ENCODE data around the gene WDR77.

The WDR77 gene

GRCh38 chr1:111448918-111449702 is at the start of gene WDR77, which contains the start of gene ATP5PB:
TSS of gene WDR77 (minus strand) at chr1:111449256. CDS start at chr1:111449169, 87 bp downstream.
TSS of gene ATP5PB (plus strand) at chr1:111449464. CDS start at chr1:111449542, 78 bp downstream.
- DNase-seq (ENCODE audit: low read depth), result peak; percentile 99

- DNase-seq (ENCODE audit: low read depth), result no peak
Measured at GRCh38 chr1:111497592-111497991, 48.5 kb upstream of the WDR77 start.

DNA sequence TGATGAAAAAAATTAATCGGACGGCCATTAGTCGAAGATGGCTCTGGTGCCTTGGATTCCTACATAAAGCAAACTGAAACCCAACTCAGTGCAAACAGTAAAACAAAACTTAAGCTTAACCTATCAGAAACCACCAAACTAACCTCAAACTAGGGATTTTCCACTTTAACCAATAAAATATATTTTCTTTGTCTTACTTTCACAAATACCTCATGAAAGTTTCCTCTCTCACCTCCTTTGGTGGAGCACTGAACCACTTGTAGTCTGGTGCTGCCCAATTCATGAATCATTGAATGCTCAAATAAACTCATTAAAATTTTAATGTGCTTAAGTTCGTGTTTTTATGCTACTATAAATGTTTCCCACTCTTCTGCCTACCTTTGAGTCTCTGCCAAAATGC is 47.3 kb upstream of the WDR77 start:
- no peak for DNase-seq (ENCODE audit: low read depth)

DNA sequence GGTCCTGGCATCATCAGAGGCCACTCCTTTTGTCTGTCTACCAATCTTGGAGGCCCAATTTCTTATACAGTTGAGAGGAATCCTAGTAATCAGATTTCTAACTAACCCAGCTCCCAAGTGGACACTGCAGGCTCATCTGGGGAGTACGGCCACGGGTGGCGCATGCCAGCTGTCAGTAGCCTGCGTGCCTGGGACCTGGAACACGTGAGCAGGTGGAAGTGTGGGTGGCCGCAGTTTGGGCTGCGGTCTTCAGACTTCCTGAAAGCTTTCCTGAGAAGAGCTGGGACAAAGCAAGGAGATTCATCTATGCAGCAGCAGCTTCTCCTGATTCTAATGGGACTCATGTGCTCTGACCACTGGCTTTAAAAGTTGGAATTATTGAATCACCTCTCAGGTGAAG is 42.0 kb upstream of the WDR77 start:
- no peak for DNase-seq (ENCODE audit: low read depth)

GRCh38 chr1:111490220-111490619 is 41.2 kb upstream of the WDR77 start:
- DNase-seq (ENCODE audit: low read depth), result peak; percentile 22

- DNase-seq (ENCODE audit: low read depth), result peak; percentile 78
Measured at GRCh38 chr1:111489604-111490003, 40.5 kb upstream of the WDR77 start.

DNA sequence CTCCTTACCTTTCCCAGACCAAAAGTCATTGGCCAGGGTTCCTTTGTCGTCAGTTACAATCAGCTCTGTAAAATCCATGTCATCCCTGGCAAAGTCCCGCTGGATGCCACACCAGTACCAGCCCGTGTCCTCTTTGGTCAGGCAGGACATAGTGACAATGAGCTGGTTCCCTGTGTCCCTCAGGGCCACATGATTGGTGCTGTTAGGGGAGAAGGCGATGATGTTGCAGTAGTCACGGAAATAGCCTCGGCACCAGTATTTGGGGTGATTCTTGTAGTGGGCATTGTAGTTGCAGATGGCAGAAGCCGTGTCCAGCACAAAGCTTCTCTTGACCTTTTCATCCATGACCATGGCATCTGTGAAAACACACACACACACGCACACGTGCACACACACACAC is 39.6 kb upstream of the WDR77 start:
- DNase-seq (ENCODE audit: low read depth), result no peak

- DNase-seq (ENCODE audit: low read depth), result no peak
Measured at GRCh38 chr1:111487133-111487532, 38.1 kb upstream of the WDR77 start.

- no peak for DNase-seq (ENCODE audit: low read depth)
Measured at GRCh38 chr1:111486431-111486830, 37.4 kb upstream of the WDR77 start.

DNA sequence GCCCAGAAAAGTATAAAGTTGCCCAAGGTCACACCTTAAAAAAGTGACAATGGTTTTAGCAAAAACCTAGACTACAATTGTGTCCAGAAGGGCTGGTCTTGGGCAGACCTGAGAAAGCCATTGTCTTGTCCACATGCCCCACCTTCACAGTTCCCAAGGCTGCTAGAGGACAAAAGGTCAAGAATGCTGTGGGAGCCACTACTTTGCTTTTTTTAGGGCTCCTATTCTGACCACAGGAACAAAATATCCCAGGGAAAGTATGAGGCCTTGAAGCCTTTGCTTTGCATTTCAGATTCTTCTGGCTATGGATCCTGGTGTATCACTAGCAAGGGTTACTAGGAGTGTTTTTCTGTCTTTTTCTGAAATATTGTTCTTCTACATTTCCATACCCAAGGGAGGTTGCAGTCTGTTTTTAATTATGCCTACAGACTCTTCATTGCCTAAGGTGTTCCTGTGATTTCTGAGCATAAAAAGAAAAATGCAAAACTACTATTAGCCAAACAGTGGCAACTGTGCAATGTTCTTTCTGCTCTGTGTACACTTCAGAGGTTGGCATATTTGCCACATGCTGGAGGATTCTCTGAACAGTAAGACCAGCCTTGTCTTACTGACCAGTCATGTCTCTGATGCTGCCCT is 35.5 kb upstream of the WDR77 start:
- no peak for DNase-seq (ENCODE audit: low read depth)

DNA sequence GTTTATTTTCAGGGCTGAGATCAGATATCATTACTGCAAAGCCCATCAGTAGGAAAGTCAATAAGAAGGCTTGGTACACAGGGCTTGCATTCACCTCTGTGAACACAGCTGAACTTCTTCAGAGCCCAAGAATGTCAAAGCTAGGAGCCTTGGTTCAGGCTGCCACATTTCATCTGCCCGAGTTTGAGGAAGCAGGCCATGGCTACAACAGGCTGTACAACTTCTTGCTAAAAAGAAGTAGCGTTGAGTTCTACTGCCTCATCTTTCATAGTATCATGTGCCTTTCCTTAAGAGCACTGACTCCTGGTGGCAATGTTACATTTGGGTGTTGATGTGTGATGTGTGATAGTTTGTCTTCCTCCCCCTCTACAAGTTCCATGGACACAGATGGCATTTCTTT is 34.8 kb upstream of the WDR77 start:
- no peak for DNase-seq (ENCODE audit: low read depth)

GRCh38 chr1:111483166-111483565 is 34.1 kb upstream of the WDR77 start:
- no peak for DNase-seq (ENCODE audit: low read depth)

DNA sequence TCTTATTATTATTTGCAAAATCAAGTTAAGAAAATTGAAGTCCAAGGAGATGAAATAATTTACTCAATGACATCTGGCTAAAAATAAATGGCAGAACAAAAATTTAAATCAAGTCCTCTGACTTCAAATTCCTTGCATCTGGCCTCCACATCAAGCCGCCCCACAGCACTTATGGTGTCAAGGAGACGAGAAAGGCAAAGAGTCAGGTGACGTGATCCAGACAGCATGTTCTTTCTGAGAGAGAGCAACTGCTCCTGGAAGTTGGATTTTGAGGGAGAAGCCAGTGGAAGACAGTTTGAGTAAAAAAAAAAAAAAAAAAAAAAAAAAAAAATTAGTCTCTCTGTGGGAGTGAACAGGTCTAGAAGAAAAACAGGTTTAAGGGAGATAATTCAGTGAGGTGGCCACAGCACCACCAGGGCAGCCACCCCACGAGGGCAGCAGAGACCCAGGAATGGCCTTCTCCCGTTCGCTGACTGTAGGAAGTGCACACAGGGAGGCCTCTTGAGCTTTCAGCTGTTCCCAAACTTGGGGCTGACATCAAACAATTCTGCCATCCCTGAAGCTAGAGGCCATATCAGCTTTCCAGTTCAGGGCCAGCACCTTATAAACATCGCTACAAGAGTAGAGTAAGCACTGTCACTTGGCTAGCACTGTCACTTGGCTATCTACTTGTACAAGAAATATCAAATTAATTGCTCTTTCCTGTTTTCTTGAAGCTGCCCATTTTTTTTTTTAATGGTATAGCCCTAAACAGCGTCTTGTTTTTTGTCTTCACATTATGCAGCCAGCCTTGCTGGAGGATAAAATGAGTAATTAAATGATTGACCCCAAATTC is 32.5 kb upstream of the WDR77 start:
- peak; percentile 71 for DNase-seq (ENCODE audit: low read depth)

DNA sequence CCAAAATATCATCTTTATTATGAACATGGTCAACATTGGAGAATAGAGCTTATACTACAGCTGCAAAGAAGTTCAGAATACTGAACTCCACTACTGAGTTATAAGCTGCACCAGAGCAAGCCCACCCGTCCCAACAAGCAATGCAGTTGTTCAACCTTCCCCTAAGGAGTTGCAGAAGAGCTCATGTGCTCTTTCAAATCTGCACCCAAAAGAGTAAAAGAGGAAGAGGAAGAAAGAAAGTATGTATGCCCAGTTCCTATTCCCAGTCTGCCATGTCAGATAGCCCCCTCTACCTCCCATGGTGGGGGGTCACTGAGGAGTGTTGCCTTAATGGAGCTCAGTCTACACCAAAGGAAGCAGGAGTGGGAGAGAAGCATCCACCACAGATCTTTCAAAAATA is 31.6 kb upstream of the WDR77 start:
- DNase-seq (ENCODE audit: low read depth), result no peak

- DNase-seq (ENCODE audit: low read depth), result no peak
Measured at GRCh38 chr1:111476761-111477309, 27.8 kb upstream of the WDR77 start.

GRCh38 chr1:111476214-111476613 is 27.2 kb upstream of the WDR77 start:
- no peak for DNase-seq (ENCODE audit: low read depth)

GRCh38 chr1:111475701-111476100 is 26.6 kb upstream of the WDR77 start:
- DNase-seq (ENCODE audit: low read depth), result no peak

GRCh38 chr1:111474521-111474920 is 25.5 kb upstream of the WDR77 start:
- DNase-seq (ENCODE audit: low read depth), result no peak

DNA sequence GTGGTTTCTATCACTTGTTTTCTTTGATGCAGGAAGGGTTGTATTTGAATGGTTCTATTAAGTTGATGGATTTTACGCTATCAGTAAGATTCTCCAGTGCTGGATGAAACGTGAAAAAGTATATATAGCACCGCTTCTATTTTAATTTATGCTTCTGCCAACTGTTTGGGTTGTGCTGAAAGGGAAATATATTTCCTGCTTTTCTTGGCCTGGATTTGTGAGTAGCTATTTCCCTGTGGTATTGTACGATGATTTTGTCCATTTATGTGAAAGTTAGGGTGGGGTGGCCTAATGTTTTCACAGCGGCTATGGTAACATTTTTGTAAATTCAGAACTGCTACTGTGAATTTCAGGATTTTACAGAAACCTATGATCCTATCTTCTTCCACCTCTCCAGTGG is 25.1 kb upstream of the WDR77 start:
- DNase-seq (ENCODE audit: low read depth), result no peak

DNA sequence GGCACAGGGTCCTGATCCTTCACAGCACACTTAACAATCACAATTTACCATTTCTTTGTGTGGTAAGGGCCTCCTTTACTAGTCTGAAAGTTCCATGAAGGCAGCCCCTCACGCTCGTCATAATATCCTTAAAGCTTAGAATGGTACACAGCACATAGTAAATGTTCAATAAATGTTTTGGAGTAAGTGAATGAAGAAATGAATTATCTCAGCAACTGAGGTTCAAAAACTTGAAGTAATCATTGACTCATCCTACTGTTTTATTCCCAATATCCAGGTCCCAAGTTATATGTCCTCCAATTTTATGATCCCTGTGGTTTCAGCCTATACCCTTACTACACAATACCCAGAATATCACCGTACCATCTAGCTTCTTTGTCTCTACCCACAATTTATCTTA is 22.5 kb upstream of the WDR77 start:
- no peak for DNase-seq (ENCODE audit: low read depth)

DNA sequence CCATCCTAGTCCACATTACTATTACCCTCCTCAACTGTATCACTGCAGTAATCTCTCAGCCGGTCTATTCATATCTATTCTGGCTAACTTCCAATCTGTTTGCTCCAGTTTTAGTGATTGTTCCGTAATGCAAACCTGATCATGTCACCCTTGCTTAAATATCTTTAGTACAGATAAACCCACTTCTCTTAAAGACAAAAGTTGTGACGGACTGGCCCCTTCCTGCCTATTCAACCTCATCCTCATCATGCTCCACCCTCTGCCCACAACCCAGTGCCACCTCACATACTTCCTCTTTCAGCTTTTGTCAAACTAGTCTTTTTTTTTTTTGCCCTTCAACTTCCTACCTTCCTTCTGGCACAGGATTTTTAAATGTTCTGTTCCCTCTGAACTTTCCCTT is 22.0 kb upstream of the WDR77 start:
- DNase-seq (ENCODE audit: low read depth), result no peak

DNA sequence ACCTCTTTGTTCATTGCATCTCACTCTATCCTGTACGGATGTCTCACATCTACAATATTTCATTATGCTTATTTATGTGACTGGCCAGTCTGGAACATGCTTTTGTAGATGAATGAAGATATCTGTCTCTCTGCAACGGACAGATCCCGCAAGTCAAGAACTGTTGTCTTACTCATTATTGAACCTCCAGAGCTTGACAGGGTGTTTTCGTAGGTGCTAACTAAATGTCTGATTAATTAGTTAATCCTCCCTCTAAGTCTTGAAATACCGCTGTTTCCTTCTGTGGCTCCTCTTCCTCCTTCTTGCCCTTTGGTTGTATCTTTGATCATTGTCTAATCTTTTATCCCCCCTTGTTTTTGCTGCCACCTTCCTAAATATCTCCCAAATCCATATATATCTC is 21.5 kb upstream of the WDR77 start:
- no peak for DNase-seq (ENCODE audit: low read depth)

Measured in amniotic epithelial cell (primary cell).